SK-N-MC (cell line): Measurements from ENCODE around the gene FAT2.

Experiments
- EZH2 ChIP-seq: fragments of 200-600 bp; sonication (generic); IDR thresholded peaks from one replicate; pipeline ENCODE4 v1.6.1; 2017; ENCODE audit warnings: antibody characterized with exemption
- POLR2AphosphoS5 ChIP-seq: IDR thresholded peaks from 2 replicates; pipeline ENCODE4 v1.6.1; 2012; ENCODE audit warnings: mild to moderate bottlenecking, low read depth, low read length, borderline replicate concordance

GRCh38 chr5:151571270-151572173 is 19.6 kb downstream of the FAT2 start:
- TF ChIP-seq EZH2 (no peak), POLR2AphosphoS5 (no peak)
